Breast epithelium (tissue), 4 donors: ENCODE measurements around the gene ELOVL6. TPM values are rescaled to one million over a fixed set of nuclear protein-coding genes. Genes with fewer than 3 reads are reported as not detected.

Source experiments
- DNase-seq, 2 donors: peaks; one replicate each; pipeline ENCODE4 v3.0.0-alpha.2; 2019; ENCODE audit warnings: low spot score in 2 of 2
- H3K27ac ChIP-seq, 2 donors: fragments of 200-600 bp; sonication (generic) in 1 of 2; one replicate each; pipeline ENCODE4 v1.5.1; 2016 to 2019; ENCODE audit warnings: mild to moderate bottlenecking in 1 of 2
- H3K27me3 ChIP-seq, 2 donors: fragments of 200-600 bp; sonication (generic) in 1 of 2; one replicate each; pipeline versions ENCODE4 v1.5.1 to v1.6.0; 2017 to 2019; ENCODE audit warnings: control low read depth in 1 of 2, mild to moderate bottlenecking in 1 of 2
- H3K36me3 ChIP-seq: fragments of 200-600 bp; one replicate; pipeline ENCODE4 v1.5.1; 2019
- H3K4me1 ChIP-seq, 2 donors: fragments of 200-600 bp; sonication (generic); one replicate each; pipeline ENCODE4 v1.5.1; 2016 to 2019; ENCODE audit warnings: control low read depth in 1 of 2
- H3K4me3 ChIP-seq, 3 donors: fragments of 200-600 bp; sonication (generic); 1 replicate in 2 of 3; 2 replicates in 1 of 3; pipeline ENCODE4 v1.5.1; 2016 to 2019; ENCODE audit warnings: mild to moderate bottlenecking in 3 of 3, moderate library complexity in 2 of 3
- H3K9me3 ChIP-seq, 2 donors: fragments of 200-600 bp; sonication (generic) in 1 of 2; one replicate each; pipeline ENCODE4 v1.5.1; 2016 to 2019; ENCODE audit warnings: control low read depth in 1 of 2
- CTCF ChIP-seq, 3 donors: fragments of 450-650 bp; IDR thresholded peaks; one replicate each; pipeline ENCODE4 v1.5.1; 2016 to 2017; ENCODE audit warnings: antibody characterized with exemption in 3 of 3, mild to moderate bottlenecking in 3 of 3, moderate library complexity in 3 of 3
- POLR2A ChIP-seq: fragments of 450-650 bp; IDR thresholded peaks from one replicate; pipeline ENCODE4 v1.6.1; 2016; ENCODE audit warnings: antibody characterized with exemption, mild to moderate bottlenecking, moderate library complexity
- POLR2AphosphoS5 ChIP-seq, 3 donors: sonication (generic); formaldehyde crosslinking; IDR thresholded peaks; one replicate each; pipeline ENCODE4 v1.6.1; 2017; ENCODE audit warnings: antibody characterized with exemption in 3 of 3
- intact Hi-C: fragments of 100-400 bp; cut with DNase I; formaldehyde crosslinking; loops from one replicate; pipeline ENCODE4 v1.15.1; 2023; ENCODE audit warnings: low total_unique reads
- total RNA-seq, 3 donors: library from RNA; depleted of rRNA; stranded (reverse); fragments of >200 nt; gene quantifications; one replicate each; pipeline ENCODE4 v1.1.0, GENCODE V29; 2016

Gene ELOVL6
- total RNA-seq, 3 donors from 2014 or later: 2.2 to 5.6 (median 4.1) TPM

- Histone ChIP-seq H3K4me3 (no peak overlapping the region), H3K9me3 (no peaks in the 10 kb centered on the region), H3K27ac (no peak overlapping the region), H3K4me1 (no peaks in the 10 kb centered on the region), H3K27me3 (no peaks in the 10 kb centered on the region), H3K36me3 (no peaks in the 10 kb centered on the region)
- intact Hi-C loops: no loop called here
- TF ChIP-seq POLR2A (no peak), CTCF (IDR thresholded peaks at IDR 0.05) (no peak), POLR2AphosphoS5 (IDR thresholded peaks at IDR 0.05) (no peak)
- no peak for DNase-seq
These were observed 164.4 kb downstream of the ELOVL6 start for GRCh38 chr4:110034026-110034393.

- H3K4me1 ChIP-seq: no peaks in the 10 kb centered on the region
- H3K4me3 ChIP-seq: no peak overlapping the region
- intact Hi-C loops: no loop called here
- H3K27me3 ChIP-seq: no peaks in the 10 kb centered on the region
- H3K27ac ChIP-seq: no peak overlapping the region
- no peak for DNase-seq
- H3K9me3 ChIP-seq: no peaks in the 10 kb centered on the region
- TF ChIP-seq CTCF (IDR thresholded peaks at IDR 0.05) (no peak), POLR2A (no peak), POLR2AphosphoS5 (IDR thresholded peaks at IDR 0.05) (no peak)
- no peaks in the 10 kb centered on the region for H3K36me3 ChIP-seq
These were observed 164.9 kb downstream of the ELOVL6 start for GRCh38 chr4:110033355-110034025.

GRCh38 chr4:110032603-110033002, 165.8 kb downstream of the ELOVL6 start:
- Histone ChIP-seq H3K4me3 (no peak overlapping the region), H3K4me1 (no peaks in the 10 kb centered on the region), H3K9me3 (no peaks in the 10 kb centered on the region), H3K27me3 (no peaks in the 10 kb centered on the region), H3K36me3 (no peaks in the 10 kb centered on the region), H3K27ac (no peak overlapping the region)
- no peak for TF ChIP-seq POLR2A
- no peak for TF ChIP-seq CTCF (IDR thresholded peaks at IDR 0.05)
- intact Hi-C loops: no loop called here
- no peak for DNase-seq

- no peak overlapping the region for H3K27ac ChIP-seq
- H3K4me1 ChIP-seq: no peaks in the 10 kb centered on the region
- TF ChIP-seq CTCF (IDR thresholded peaks at IDR 0.05) (no peak), POLR2AphosphoS5 (IDR thresholded peaks at IDR 0.05) (no peak), POLR2A (no peak)
- H3K9me3 ChIP-seq: no peaks in the 10 kb centered on the region
- DNase-seq: no peak
- no peaks in the 10 kb centered on the region for H3K27me3 ChIP-seq
- no peaks in the 10 kb centered on the region for H3K36me3 ChIP-seq
- H3K4me3 ChIP-seq: no peak overlapping the region
- intact Hi-C loops: no loop called here
These were observed 172.7 kb downstream of the ELOVL6 start for GRCh38 chr4:110025718-110026117.

GRCh38 chr4:110025056-110025455, 173.4 kb downstream of the ELOVL6 start:
- TF ChIP-seq POLR2AphosphoS5 (IDR thresholded peaks at IDR 0.05) (no peak), CTCF (IDR thresholded peaks at IDR 0.05) (no peak), POLR2A (no peak)
- Histone ChIP-seq H3K4me3 (no peak overlapping the region), H3K36me3 (no peaks in the 10 kb centered on the region), H3K27ac (no peak overlapping the region), H3K9me3 (no peaks in the 10 kb centered on the region), H3K27me3 (no peaks in the 10 kb centered on the region), H3K4me1 (no peaks in the 10 kb centered on the region)
- intact Hi-C loops: no loop called here
- DNase-seq: no peak
